ENCODE data around the gene ZC3HAV1.

The ZC3HAV1 gene

GRCh38 chr7:139112741-139113250, 3.3 kb upstream of the ZC3HAV1 start:
- H4K20me1 ChIP-seq (ENCODE audit: insufficient read depth, low read length): peaks cover 13% of the 10 kb centered on the region
- H3K27ac ChIP-seq (ENCODE audit: low read length): peak overlapping the region; percentile 63
- peaks cover 25% of the 10 kb centered on the region for H3K79me2 ChIP-seq (ENCODE audit: insufficient read depth, low read length)
- DNase-seq: no peak
- ATAC-seq (ENCODE audit: insufficient read depth, low read depth): no peak
- H3K27me3 ChIP-seq (ENCODE audit: insufficient read depth, low read length, poor library complexity): no peaks in the 10 kb centered on the region
- TF ChIP-seq CTCF (IDR thresholded peaks at IDR 0.05; ENCODE audit: borderline replicate concordance, extremely low read depth, low read length, poor library complexity, severe bottlenecking): no peak
- no peak for TF ChIP-seq EZH2 (IDR thresholded peaks at IDR 0.05; ENCODE audit: borderline replicate concordance, low read depth, low read length, severe bottlenecking)
- H3K4me3 ChIP-seq (ENCODE audit: low read depth in 1 of 2, low read length in 2 of 2): peak overlapping the region in 1 of 2 experiments; percentile 35; a peak in 1 of 4 replicates
- H3K9me3 ChIP-seq (ENCODE audit: insufficient read depth, low read length, severe bottlenecking): no peaks in the 10 kb centered on the region
- H3K4me2 ChIP-seq (ENCODE audit: insufficient read depth, low read length): no peak overlapping the region; the same call in 1 of the 2 replicates
- no peak overlapping the region for H3K9ac ChIP-seq (ENCODE audit: low read depth, low read length)
- H2AFZ ChIP-seq (ENCODE audit: low read depth, low read length): peak overlapping the region; percentile 72
- peaks cover 26% of the 10 kb centered on the region for H3K4me1 ChIP-seq (ENCODE audit: insufficient read depth, low read length)
- peaks cover 14% of the 10 kb centered on the region; the same call in 1 of the 2 replicates for H3K36me3 ChIP-seq (ENCODE audit: insufficient read depth, low read length)

- ATAC-seq (ENCODE audit: insufficient read depth, low read depth): no peak
- no peaks in the 10 kb centered on the region for H3K27me3 ChIP-seq (ENCODE audit: insufficient read depth, low read length, poor library complexity)
- H3K4me1 ChIP-seq (ENCODE audit: insufficient read depth, low read length): peaks cover 26% of the 10 kb centered on the region
- H4K20me1 ChIP-seq (ENCODE audit: insufficient read depth, low read length): peaks cover 18% of the 10 kb centered on the region
- peak overlapping the region; percentile 72 for H2AFZ ChIP-seq (ENCODE audit: low read depth, low read length)
- peak overlapping the region; percentile 63 for H3K27ac ChIP-seq (ENCODE audit: low read length)
- peaks cover 19% of the 10 kb centered on the region for H3K36me3 ChIP-seq (ENCODE audit: insufficient read depth, low read length)
- peak overlapping the region; percentile 7; the same call in 1 of the 2 replicates for H3K9ac ChIP-seq (ENCODE audit: low read depth, low read length)
- peak overlapping the region; percentile 52 for H3K4me2 ChIP-seq (ENCODE audit: insufficient read depth, low read length)
- no peak for DNase-seq
- H3K4me3 ChIP-seq (ENCODE audit: low read depth in 1 of 2, low read length in 2 of 2): peak overlapping the region in 1 of 2 experiments; percentile 35; a peak in 2 of 4 replicates
- H3K9me3 ChIP-seq (ENCODE audit: insufficient read depth, low read length, severe bottlenecking): no peaks in the 10 kb centered on the region
- no peak for TF ChIP-seq EZH2 (IDR thresholded peaks at IDR 0.05; ENCODE audit: borderline replicate concordance, low read depth, low read length, severe bottlenecking)
- H3K79me2 ChIP-seq (ENCODE audit: insufficient read depth, low read length): peaks cover 30% of the 10 kb centered on the region
Observed at GRCh38 chr7:139112316-139112715, 2.8 kb upstream of the ZC3HAV1 start.

GRCh38 chr7:139111811-139112301, 2.3 kb upstream of the ZC3HAV1 start:
- TF ChIP-seq CTCF (IDR thresholded peaks at IDR 0.05; ENCODE audit: borderline replicate concordance, extremely low read depth, low read length, poor library complexity, severe bottlenecking) (no peak), EZH2 (IDR thresholded peaks at IDR 0.05; ENCODE audit: borderline replicate concordance, low read depth, low read length, severe bottlenecking) (no peak)
- Histone ChIP-seq H3K79me2 (ENCODE audit: insufficient read depth, low read length) (peaks cover 34% of the 10 kb centered on the region), H2AFZ (ENCODE audit: low read depth, low read length) (peak overlapping the region; percentile 72), H3K4me3 (ENCODE audit: low read depth in 1 of 2, low read length in 2 of 2) (peak overlapping the region in 1 of 2 experiments; percentile 35; a peak in 2 of 4 replicates), H3K9me3 (ENCODE audit: insufficient read depth, low read length, severe bottlenecking) (no peaks in the 10 kb centered on the region), H3K27me3 (ENCODE audit: insufficient read depth, low read length, poor library complexity) (no peaks in the 10 kb centered on the region), H3K4me2 (ENCODE audit: insufficient read depth, low read length) (peak overlapping the region; percentile 52), H3K4me1 (ENCODE audit: insufficient read depth, low read length) (peaks cover 29% of the 10 kb centered on the region), H4K20me1 (ENCODE audit: insufficient read depth, low read length) (peaks cover 19% of the 10 kb centered on the region), H3K36me3 (ENCODE audit: insufficient read depth, low read length) (peaks cover 24% of the 10 kb centered on the region), H3K27ac (ENCODE audit: low read length) (peak overlapping the region; percentile 63), H3K9ac (ENCODE audit: low read depth, low read length) (peak overlapping the region; percentile 7; the same call in 1 of the 2 replicates)
- no peak for ATAC-seq (ENCODE audit: insufficient read depth, low read depth)
- no peak for DNase-seq

GRCh38 chr7:139111147-139111546, 1.6 kb upstream of the ZC3HAV1 start:
- ATAC-seq (ENCODE audit: insufficient read depth, low read depth): no peak
- H2AFZ ChIP-seq (ENCODE audit: low read depth, low read length): no peak overlapping the region
- no peak overlapping the region for H3K4me3 ChIP-seq (ENCODE audit: low read depth in 1 of 2, low read length in 2 of 2)
- TF ChIP-seq EZH2 (IDR thresholded peaks at IDR 0.05; ENCODE audit: borderline replicate concordance, low read depth, low read length, severe bottlenecking) (no peak), CTCF (IDR thresholded peaks at IDR 0.05; ENCODE audit: borderline replicate concordance, extremely low read depth, low read length, poor library complexity, severe bottlenecking) (no peak)
- no peak overlapping the region for H3K9ac ChIP-seq (ENCODE audit: low read depth, low read length)
- H3K4me2 ChIP-seq (ENCODE audit: insufficient read depth, low read length): no peak overlapping the region
- H3K4me1 ChIP-seq (ENCODE audit: insufficient read depth, low read length): peaks cover 34% of the 10 kb centered on the region
- no peaks in the 10 kb centered on the region for H3K27me3 ChIP-seq (ENCODE audit: insufficient read depth, low read length, poor library complexity)
- no peak for DNase-seq
- peaks cover 41% of the 10 kb centered on the region for H3K79me2 ChIP-seq (ENCODE audit: insufficient read depth, low read length)
- H3K27ac ChIP-seq (ENCODE audit: low read length): no peak overlapping the region
- peaks cover 30% of the 10 kb centered on the region for H3K36me3 ChIP-seq (ENCODE audit: insufficient read depth, low read length)
- H4K20me1 ChIP-seq (ENCODE audit: insufficient read depth, low read length): peaks cover 21% of the 10 kb centered on the region
- no peaks in the 10 kb centered on the region for H3K9me3 ChIP-seq (ENCODE audit: insufficient read depth, low read length, severe bottlenecking)
